Measurements from ENCODE around the gene CFLAR. TPM values are rescaled to one million over a fixed set of nuclear protein-coding genes. Genes with fewer than 3 reads are reported as not detected.

CFLAR gene
- total RNA-seq, 1 experiment from 2014 or later, result 21.5 TPM

GRCh38 chr2:201194097-201194496 is 78.1 kb downstream of the CFLAR start:
- no peak for TF ChIP-seq MLX (CRISPR knock-in tag; IDR thresholded peaks at IDR 0.05)
- no peak for TF ChIP-seq SP1 (CRISPR knock-in tag; conservative IDR thresholded peaks at IDR 0.05)
- TF ChIP-seq OVOL2 (CRISPR knock-in tag; IDR thresholded peaks at IDR 0.05; ENCODE audit: borderline replicate concordance), result no peak
- no peak for TF ChIP-seq ZBTB21 (CRISPR knock-in tag; IDR thresholded peaks at IDR 0.05; ENCODE audit: borderline replicate concordance)
- TF ChIP-seq ELF4 (CRISPR knock-in tag; IDR thresholded peaks at IDR 0.05; ENCODE audit: low read depth), result no peak
- no peak for TF ChIP-seq SMAD3 (CRISPR knock-in tag; IDR thresholded peaks at IDR 0.05; ENCODE audit: borderline replicate concordance)
- TF ChIP-seq ZNF317 (CRISPR knock-in tag; IDR thresholded peaks at IDR 0.05; ENCODE audit: borderline replicate concordance, low read depth), result no peak
- TF ChIP-seq, protein P1, sequence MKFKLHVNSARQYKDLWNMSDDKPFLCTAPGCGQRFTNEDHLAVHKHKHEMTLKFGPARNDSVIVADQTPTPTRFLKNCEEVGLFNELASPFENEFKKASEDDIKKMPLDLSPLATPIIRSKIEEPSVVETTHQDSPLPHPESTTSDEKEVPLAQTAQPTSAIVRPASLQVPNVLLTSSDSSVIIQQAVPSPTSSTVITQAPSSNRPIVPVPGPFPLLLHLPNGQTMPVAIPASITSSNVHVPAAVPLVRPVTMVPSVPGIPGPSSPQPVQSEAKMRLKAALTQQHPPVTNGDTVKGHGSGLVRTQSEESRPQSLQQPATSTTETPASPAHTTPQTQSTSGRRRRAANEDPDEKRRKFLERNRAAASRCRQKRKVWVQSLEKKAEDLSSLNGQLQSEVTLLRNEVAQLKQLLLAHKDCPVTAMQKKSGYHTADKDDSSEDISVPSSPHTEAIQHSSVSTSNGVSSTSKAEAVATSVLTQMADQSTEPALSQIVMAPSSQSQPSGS (CRISPR knock-in tag; IDR thresholded peaks at IDR 0.05; ENCODE audit: borderline replicate concordance, low read depth), result no peak
- TF ChIP-seq ATF3 (CRISPR knock-in tag; conservative IDR thresholded peaks at IDR 0.05), result no peak
- TF ChIP-seq AFF4 (CRISPR knock-in tag; IDR thresholded peaks at IDR 0.05; ENCODE audit: borderline replicate concordance), result no peak
- TF ChIP-seq GABPB1 (CRISPR knock-in tag; IDR thresholded peaks at IDR 0.05), result no peak
- no peak for TF ChIP-seq ZNF138 (CRISPR knock-in tag; conservative IDR thresholded peaks at IDR 0.05)
- TF ChIP-seq SMAD4 (CRISPR knock-in tag; IDR thresholded peaks at IDR 0.05), result no peak
- no peak for TF ChIP-seq USF1 (CRISPR knock-in tag; IDR thresholded peaks at IDR 0.05)
- TF ChIP-seq, protein P2, sequence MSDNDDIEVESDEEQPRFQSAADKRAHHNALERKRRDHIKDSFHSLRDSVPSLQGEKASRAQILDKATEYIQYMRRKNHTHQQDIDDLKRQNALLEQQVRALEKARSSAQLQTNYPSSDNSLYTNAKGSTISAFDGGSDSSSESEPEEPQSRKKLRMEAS (CRISPR knock-in tag; IDR thresholded peaks at IDR 0.05), result no peak
- no peak for TF ChIP-seq ZSCAN18 (CRISPR knock-in tag; IDR thresholded peaks at IDR 0.05)
- TF ChIP-seq JAZF1 (CRISPR knock-in tag; IDR thresholded peaks at IDR 0.05), result no peak
- no peak for TF ChIP-seq ZNF423 (CRISPR knock-in tag; IDR thresholded peaks at IDR 0.05)
- TF ChIP-seq MYBL2 (CRISPR knock-in tag; IDR thresholded peaks at IDR 0.05), result no peak
- no peak for TF ChIP-seq ARID4B (CRISPR knock-in tag; IDR thresholded peaks at IDR 0.05; ENCODE audit: borderline replicate concordance)
- DNase-seq (ENCODE audit: low spot score), result no peak
- Mint-ChIP-seq H3K27ac (no peak overlapping the region), H3K36me3 (no peaks in the 10 kb centered on the region), H3K4me3 (no peak overlapping the region), H3K27me3 (ENCODE audit: low read depth) (no peaks in the 10 kb centered on the region), H3K9me3 (no peaks in the 10 kb centered on the region), H3K4me1 (no peaks in the 10 kb centered on the region)
- ATAC-seq, result no peak
- CTCF ChIA-PET, result interaction anchor here (1.2 kb wide), 1 partner anchor 38 kb away, joined by 5 read pairs; no protein-coding TSS in a partner anchor
- POLR2A ChIA-PET, result interaction anchor here (1.6 kb wide), 1 partner anchor 11 kb away, joined by 4 read pairs; the partner anchor contains the start of gene CASP10

Measured in WTC11 (cell line).